Mesenchymal stem cell (in vitro differentiated cells and primary cell): Measurements from ENCODE around the gene PDE1A.

ENCODE experiments used
- DNase-seq: peaks from one replicate; pipeline ENCODE4 v3.0.0-alpha.2; 2013
- H2AFZ ChIP-seq: one replicate; pipeline ENCODE4 v1.6.1; 2013; ENCODE audit warnings: low read depth, mild to moderate bottlenecking, control low read depth, inconsistent platforms, low read length, moderate library complexity
- H2AK5ac ChIP-seq: 2 replicates; pipeline ENCODE4 v1.6.1; 2013; ENCODE audit warnings: low read length, moderate library complexity, mild to moderate bottlenecking, inconsistent platforms; ENCODE audit not compliant: severe bottlenecking
- H2BK120ac ChIP-seq: one replicate; pipeline ENCODE4 v1.6.1; 2013; ENCODE audit warnings: low read depth, mild to moderate bottlenecking, inconsistent platforms, low read length, moderate library complexity
- H2BK12ac ChIP-seq, 2 experiments: one replicate each; pipeline ENCODE4 v1.6.1; 2013; ENCODE audit warnings: inconsistent platforms in 2 of 2, low read length in 2 of 2, mild to moderate bottlenecking in 2 of 2, moderate library complexity in 2 of 2, control low read depth in 1 of 2
- H2BK15ac ChIP-seq: one replicate; pipeline ENCODE4 v1.6.1; 2013; ENCODE audit warnings: mild to moderate bottlenecking, low read depth, inconsistent platforms; ENCODE audit not compliant: poor library complexity, severe bottlenecking
- H2BK5ac ChIP-seq: 2 replicates; pipeline ENCODE4 v1.6.1; 2013; ENCODE audit warnings: low read depth, mild to moderate bottlenecking, low read length, control low read depth, inconsistent platforms; ENCODE audit not compliant: poor library complexity, severe bottlenecking
- H3K14ac ChIP-seq, 2 experiments: one replicate each; pipeline ENCODE4 v1.6.1; 2013; ENCODE audit warnings: inconsistent platforms in 2 of 2, low read length in 2 of 2, control low read depth in 1 of 2, mild to moderate bottlenecking in 1 of 2, moderate library complexity in 1 of 2
- H3K18ac ChIP-seq, 2 experiments: one replicate each; pipeline ENCODE4 v1.6.1; 2013; ENCODE audit warnings: inconsistent platforms in 2 of 2, low read length in 2 of 2, control low read depth in 1 of 2, low read depth in 1 of 2, mild to moderate bottlenecking in 1 of 2
- H3K23ac ChIP-seq, 2 experiments: one replicate each; pipeline ENCODE4 v1.6.1; 2013; ENCODE audit warnings: inconsistent platforms in 2 of 2, low read length in 2 of 2, mild to moderate bottlenecking in 2 of 2, moderate library complexity in 2 of 2, control low read depth in 1 of 2
- H3K27ac ChIP-seq: 2 replicates; pipeline ENCODE4 v1.5.1; 2013; ENCODE audit warnings: mild to moderate bottlenecking, moderate library complexity, low read length, control low read depth, inconsistent platforms; ENCODE audit not compliant: poor library complexity, severe bottlenecking
- H3K27me3 ChIP-seq, 2 experiments: 2 replicates each; pipeline versions ENCODE4 v1.6.1 to v1.7.0; 2013; ENCODE audit warnings: low read length in 2 of 2, mild to moderate bottlenecking in 2 of 2, moderate library complexity in 2 of 2, control low read depth in 1 of 2, inconsistent platforms in 1 of 2; ENCODE audit not compliant: control insufficient read depth in 1 of 2, insufficient read depth in 1 of 2
- H3K36me3 ChIP-seq, 2 experiments: 2 replicates each; pipeline versions ENCODE4 v1.6.1 to v1.7.0; 2013; ENCODE audit warnings: low read length in 2 of 2, control low read depth in 1 of 2, inconsistent platforms in 1 of 2, low read depth in 1 of 2, mild to moderate bottlenecking in 1 of 2; ENCODE audit not compliant: insufficient read depth in 2 of 2, control insufficient read depth in 1 of 2
- H3K4ac ChIP-seq, 2 experiments: one replicate each; pipeline ENCODE4 v1.6.1; 2013; ENCODE audit warnings: inconsistent platforms in 2 of 2, low read length in 2 of 2, mild to moderate bottlenecking in 2 of 2, moderate library complexity in 2 of 2, control low read depth in 1 of 2, low read depth in 1 of 2
- H3K4me1 ChIP-seq: 2 replicates; pipeline ENCODE4 v1.6.1; 2013; ENCODE audit warnings: low read depth, low read length, control low read depth; ENCODE audit not compliant: control insufficient read depth, insufficient read depth
- H3K4me2 ChIP-seq: 2 replicates; pipeline ENCODE4 v1.6.1; 2013; ENCODE audit warnings: low read length, mild to moderate bottlenecking, inconsistent platforms; ENCODE audit not compliant: poor library complexity, severe bottlenecking
- H3K4me3 ChIP-seq, 2 experiments: 2 replicates each; pipeline versions ENCODE4 v1.5.1 to v1.7.0; 2013; ENCODE audit warnings: low read length in 2 of 2, mild to moderate bottlenecking in 2 of 2, control low read depth in 1 of 2, low read depth in 1 of 2; ENCODE audit not compliant: insufficient read depth in 1 of 2
- H3K79me1 ChIP-seq: replicated peaks from 2 replicates; pipeline ENCODE4 v1.6.1; 2013; ENCODE audit warnings: mild to moderate bottlenecking, control low read depth, low read length, inconsistent platforms; ENCODE audit not compliant: poor library complexity, severe bottlenecking
- H3K9ac ChIP-seq: 2 replicates; pipeline ENCODE4 v1.7.0; 2013; ENCODE audit warnings: mild to moderate bottlenecking, low read length, moderate library complexity
- H3K9me3 ChIP-seq: 2 replicates; pipeline ENCODE4 v1.7.0; 2013; ENCODE audit warnings: mild to moderate bottlenecking, low read length; ENCODE audit not compliant: control insufficient read depth
- H4K8ac ChIP-seq: one replicate; pipeline ENCODE4 v1.6.1; 2013; ENCODE audit warnings: inconsistent platforms, mild to moderate bottlenecking, low read length, moderate library complexity
- H4K91ac ChIP-seq: one replicate; pipeline ENCODE4 v1.6.1; 2013; ENCODE audit warnings: mild to moderate bottlenecking, low read length, inconsistent platforms
- WGBS: methylation state at CpG from one replicate; pipeline ENCODE4 v1.1.7; 2013; ENCODE audit warnings: mixed read lengths; 5-methylcytosine and 5-hydroxymethylcytosine counted together

PDE1A gene

GRCh38 chr2:182452456-182452990, 25.7 kb upstream of the PDE1A start:
- H3K4me1 ChIP-seq, result peaks cover 2% of the 10 kb centered on the region

GRCh38 chr2:182448371-182448770, 21.5 kb upstream of the PDE1A start:
- Histone ChIP-seq H3K27me3 (no peaks in the 10 kb centered on the region), H3K4me1 (no peaks in the 10 kb centered on the region), H3K23ac (no peak overlapping the region), H2BK15ac (no peak overlapping the region), H3K9ac (no peak overlapping the region), H3K27ac (no peak overlapping the region), H2BK5ac (no peak overlapping the region), H3K18ac (no peak overlapping the region), H3K79me1 (no peaks in the 10 kb centered on the region), H4K8ac (no peak overlapping the region), H2AK5ac (no peak overlapping the region), H3K4me2 (no peak overlapping the region), H3K36me3 (no peaks in the 10 kb centered on the region), H3K14ac (no peak overlapping the region), H3K9me3 (no peaks in the 10 kb centered on the region), H2AFZ (no peak overlapping the region), H3K4ac (no peak overlapping the region), H4K91ac (no peak overlapping the region), H3K4me3 (no peak overlapping the region), H2BK120ac (no peak overlapping the region), H2BK12ac (no peak overlapping the region)
- no peak for DNase-seq
- WGBS, result 92% methylated on average over 2 of the region's 2 CpGs

More at GRCh38 chr2:182452456-182452990, 25.7 kb upstream of the PDE1A start:
- H2BK12ac ChIP-seq, result no peak overlapping the region
- no peak overlapping the region for H2AFZ ChIP-seq
- DNase-seq, result no peak
- no peaks in the 10 kb centered on the region for H3K36me3 ChIP-seq
- no peak overlapping the region for H3K9ac ChIP-seq
- no peak overlapping the region for H3K4me2 ChIP-seq
- H2AK5ac ChIP-seq, result no peak overlapping the region
- H2BK5ac ChIP-seq, result no peak overlapping the region
- no peaks in the 10 kb centered on the region for H3K79me1 ChIP-seq
- no peak overlapping the region for H4K91ac ChIP-seq
- 97% methylated on average over 2 of the region's 2 CpGs for WGBS
- no peak overlapping the region for H3K18ac ChIP-seq
- H4K8ac ChIP-seq, result no peak overlapping the region
- no peaks in the 10 kb centered on the region for H3K9me3 ChIP-seq
- no peak overlapping the region for H2BK120ac ChIP-seq
- H3K4ac ChIP-seq, result no peak overlapping the region
- H3K23ac ChIP-seq, result no peak overlapping the region
- H3K27ac ChIP-seq, result no peak overlapping the region
- H3K4me3 ChIP-seq, result no peak overlapping the region
- H3K14ac ChIP-seq, result no peak overlapping the region
- no peak overlapping the region for H2BK15ac ChIP-seq
- H3K27me3 ChIP-seq, result no peaks in the 10 kb centered on the region

- H2BK120ac ChIP-seq, result no peak overlapping the region
- no peak overlapping the region for H3K14ac ChIP-seq
- no peaks in the 10 kb centered on the region for H3K4me1 ChIP-seq
- H3K4ac ChIP-seq, result no peak overlapping the region
- H2BK15ac ChIP-seq, result no peak overlapping the region
- no peak overlapping the region for H2AFZ ChIP-seq
- H2AK5ac ChIP-seq, result no peak overlapping the region
- H3K9me3 ChIP-seq, result no peaks in the 10 kb centered on the region
- no peak overlapping the region for H2BK5ac ChIP-seq
- no peak overlapping the region for H3K9ac ChIP-seq
- H3K23ac ChIP-seq, result no peak overlapping the region
- H3K36me3 ChIP-seq, result no peaks in the 10 kb centered on the region
- no peak overlapping the region for H3K18ac ChIP-seq
- WGBS, result 64% methylated on average over 1 of the region's 2 CpGs
- H3K4me2 ChIP-seq, result no peak overlapping the region
- H3K27ac ChIP-seq, result no peak overlapping the region
- H2BK12ac ChIP-seq, result no peak overlapping the region
- H4K91ac ChIP-seq, result no peak overlapping the region
- DNase-seq, result peak; percentile 75
- no peak overlapping the region for H3K4me3 ChIP-seq
- H3K79me1 ChIP-seq, result no peaks in the 10 kb centered on the region
- H4K8ac ChIP-seq, result no peak overlapping the region
- no peaks in the 10 kb centered on the region for H3K27me3 ChIP-seq
Observed at GRCh38 chr2:182447863-182448262, 21.0 kb upstream of the PDE1A start.

- no peak overlapping the region for H3K18ac ChIP-seq
- H2AFZ ChIP-seq, result no peak overlapping the region
- no peak overlapping the region for H3K4me3 ChIP-seq
- no peaks in the 10 kb centered on the region for H3K79me1 ChIP-seq
- H2BK5ac ChIP-seq, result no peak overlapping the region
- H3K9ac ChIP-seq, result no peak overlapping the region
- H3K27ac ChIP-seq, result no peak overlapping the region
- peak overlapping the region; percentile 43 for H2BK120ac ChIP-seq
- H4K91ac ChIP-seq, result no peak overlapping the region
- no peak overlapping the region for H3K4me2 ChIP-seq
- DNase-seq, result peak; percentile 73
- H3K9me3 ChIP-seq, result no peaks in the 10 kb centered on the region
- peak overlapping the region in 1 of 2 experiments; percentile 2 for H3K4ac ChIP-seq
- H4K8ac ChIP-seq, result no peak overlapping the region
- no peaks in the 10 kb centered on the region for H3K4me1 ChIP-seq
- no peak overlapping the region for H2BK12ac ChIP-seq
- H2AK5ac ChIP-seq, result peak overlapping the region; percentile 71
- no peak overlapping the region for H2BK15ac ChIP-seq
- WGBS, result 48% methylated on average over 2 of the region's 2 CpGs
- H3K36me3 ChIP-seq, result no peaks in the 10 kb centered on the region
- no peak overlapping the region for H3K14ac ChIP-seq
- no peaks in the 10 kb centered on the region for H3K27me3 ChIP-seq
- H3K23ac ChIP-seq, result no peak overlapping the region
Observed at GRCh38 chr2:182447163-182447562, 20.3 kb upstream of the PDE1A start.
